GM12874 (cell line): Measurements from ENCODE around the gene WDR1.

Experiments used
- TF ChIP-seq, protein P1 (sequence below): IDR thresholded peaks from 2 replicates; pipeline ENCODE4 v1.5.1; 2011; ENCODE audit warnings: low read depth, mild to moderate bottlenecking, control low read depth, low read length, moderate library complexity; ENCODE audit not compliant: insufficient read depth

The WDR1 gene, protein sequence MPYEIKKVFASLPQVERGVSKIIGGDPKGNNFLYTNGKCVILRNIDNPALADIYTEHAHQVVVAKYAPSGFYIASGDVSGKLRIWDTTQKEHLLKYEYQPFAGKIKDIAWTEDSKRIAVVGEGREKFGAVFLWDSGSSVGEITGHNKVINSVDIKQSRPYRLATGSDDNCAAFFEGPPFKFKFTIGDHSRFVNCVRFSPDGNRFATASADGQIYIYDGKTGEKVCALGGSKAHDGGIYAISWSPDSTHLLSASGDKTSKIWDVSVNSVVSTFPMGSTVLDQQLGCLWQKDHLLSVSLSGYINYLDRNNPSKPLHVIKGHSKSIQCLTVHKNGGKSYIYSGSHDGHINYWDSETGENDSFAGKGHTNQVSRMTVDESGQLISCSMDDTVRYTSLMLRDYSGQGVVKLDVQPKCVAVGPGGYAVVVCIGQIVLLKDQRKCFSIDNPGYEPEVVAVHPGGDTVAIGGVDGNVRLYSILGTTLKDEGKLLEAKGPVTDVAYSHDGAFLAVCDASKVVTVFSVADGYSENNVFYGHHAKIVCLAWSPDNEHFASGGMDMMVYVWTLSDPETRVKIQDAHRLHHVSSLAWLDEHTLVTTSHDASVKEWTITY

DNA sequence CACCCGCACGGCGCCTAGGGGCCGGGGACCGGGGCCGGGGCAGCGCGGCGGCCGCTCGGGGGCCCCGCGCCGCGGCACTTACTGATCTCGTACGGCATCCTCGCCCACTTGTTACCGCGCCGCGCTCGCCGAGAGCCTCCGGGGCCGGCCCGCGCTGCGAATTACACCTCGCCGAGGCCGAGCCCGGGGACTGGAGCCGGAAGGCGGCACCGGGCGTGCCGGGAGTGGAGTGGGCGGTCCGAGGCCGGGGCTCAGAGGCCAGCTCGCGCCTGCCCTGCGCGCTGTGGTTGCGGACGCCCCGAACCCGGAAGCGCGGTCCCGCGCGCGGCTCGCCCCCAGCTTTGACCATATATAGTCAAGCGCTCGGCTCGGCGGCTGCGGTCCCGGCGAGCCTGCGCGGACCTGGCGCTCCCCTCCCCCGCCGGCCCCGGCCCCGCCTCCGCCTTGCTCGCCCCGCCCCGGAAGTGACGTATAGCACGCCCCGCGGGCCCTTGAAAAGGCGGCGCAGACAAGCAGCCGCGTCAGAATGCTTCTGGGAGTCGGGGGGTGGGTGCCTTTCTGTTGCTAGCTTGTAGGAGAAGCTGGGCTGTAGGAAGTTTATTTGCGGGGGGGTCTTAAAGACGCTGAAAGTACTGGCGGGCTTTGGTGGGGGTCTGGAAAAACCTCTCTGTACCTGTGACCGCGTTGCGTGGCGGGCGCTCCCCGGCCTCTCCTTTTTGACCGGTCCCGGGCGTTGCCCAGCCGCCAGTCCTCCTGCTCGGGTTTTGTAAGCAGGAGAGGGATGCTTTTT is at the start of gene WDR1:
Gene WDR1 (minus strand): TSS at position 231 of the 790 bp plus-strand sequence. CDS start 133 bp downstream, at position 98.
- TF ChIP-seq, protein P1, sequence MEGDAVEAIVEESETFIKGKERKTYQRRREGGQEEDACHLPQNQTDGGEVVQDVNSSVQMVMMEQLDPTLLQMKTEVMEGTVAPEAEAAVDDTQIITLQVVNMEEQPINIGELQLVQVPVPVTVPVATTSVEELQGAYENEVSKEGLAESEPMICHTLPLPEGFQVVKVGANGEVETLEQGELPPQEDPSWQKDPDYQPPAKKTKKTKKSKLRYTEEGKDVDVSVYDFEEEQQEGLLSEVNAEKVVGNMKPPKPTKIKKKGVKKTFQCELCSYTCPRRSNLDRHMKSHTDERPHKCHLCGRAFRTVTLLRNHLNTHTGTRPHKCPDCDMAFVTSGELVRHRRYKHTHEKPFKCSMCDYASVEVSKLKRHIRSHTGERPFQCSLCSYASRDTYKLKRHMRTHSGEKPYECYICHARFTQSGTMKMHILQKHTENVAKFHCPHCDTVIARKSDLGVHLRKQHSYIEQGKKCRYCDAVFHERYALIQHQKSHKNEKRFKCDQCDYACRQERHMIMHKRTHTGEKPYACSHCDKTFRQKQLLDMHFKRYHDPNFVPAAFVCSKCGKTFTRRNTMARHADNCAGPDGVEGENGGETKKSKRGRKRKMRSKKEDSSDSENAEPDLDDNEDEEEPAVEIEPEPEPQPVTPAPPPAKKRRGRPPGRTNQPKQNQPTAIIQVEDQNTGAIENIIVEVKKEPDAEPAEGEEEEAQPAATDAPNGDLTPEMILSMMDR: no peak

DNA sequence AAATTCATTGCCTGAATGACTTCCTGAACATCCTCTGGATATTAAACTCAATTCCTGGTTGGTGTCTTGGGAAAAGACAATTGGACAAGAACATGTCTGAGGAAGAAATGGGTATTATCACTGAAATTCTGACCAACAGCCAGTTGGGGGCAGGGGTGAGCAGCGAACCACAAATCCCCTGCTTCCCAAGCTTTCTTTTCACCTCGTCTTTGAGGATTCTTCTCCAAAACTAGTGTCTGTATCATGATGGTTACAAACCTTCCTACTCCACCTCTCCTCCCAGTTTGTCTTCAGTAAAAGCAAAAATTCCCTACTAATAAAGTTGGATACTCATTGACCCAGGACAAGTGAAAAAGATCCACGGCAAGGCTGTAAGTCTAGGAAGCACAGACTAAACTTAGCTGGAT is 48.3 kb upstream of the WDR1 start:
- TF ChIP-seq, protein P1: peak; percentile 61

DNA sequence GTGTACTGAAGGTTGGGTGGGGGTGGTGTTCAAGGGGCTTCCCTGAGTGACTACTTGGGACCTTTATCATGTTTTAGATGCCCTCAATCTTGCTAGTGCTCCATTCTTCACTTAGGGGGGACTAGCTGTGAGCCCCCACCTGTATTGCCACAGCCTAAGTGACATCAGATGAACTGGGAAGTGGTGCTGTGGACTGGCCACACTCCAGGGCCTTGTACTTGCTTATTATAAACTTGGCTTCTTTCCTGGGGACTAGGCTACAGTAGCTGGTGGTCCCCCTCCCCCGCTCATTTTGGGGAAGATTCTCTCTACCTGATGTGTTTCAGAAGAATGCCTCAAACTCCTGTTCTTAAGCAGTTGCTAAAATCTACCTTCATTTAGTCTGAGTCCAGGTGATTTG is 46.7 kb upstream of the WDR1 start:
- TF ChIP-seq, protein P1: no peak

DNA sequence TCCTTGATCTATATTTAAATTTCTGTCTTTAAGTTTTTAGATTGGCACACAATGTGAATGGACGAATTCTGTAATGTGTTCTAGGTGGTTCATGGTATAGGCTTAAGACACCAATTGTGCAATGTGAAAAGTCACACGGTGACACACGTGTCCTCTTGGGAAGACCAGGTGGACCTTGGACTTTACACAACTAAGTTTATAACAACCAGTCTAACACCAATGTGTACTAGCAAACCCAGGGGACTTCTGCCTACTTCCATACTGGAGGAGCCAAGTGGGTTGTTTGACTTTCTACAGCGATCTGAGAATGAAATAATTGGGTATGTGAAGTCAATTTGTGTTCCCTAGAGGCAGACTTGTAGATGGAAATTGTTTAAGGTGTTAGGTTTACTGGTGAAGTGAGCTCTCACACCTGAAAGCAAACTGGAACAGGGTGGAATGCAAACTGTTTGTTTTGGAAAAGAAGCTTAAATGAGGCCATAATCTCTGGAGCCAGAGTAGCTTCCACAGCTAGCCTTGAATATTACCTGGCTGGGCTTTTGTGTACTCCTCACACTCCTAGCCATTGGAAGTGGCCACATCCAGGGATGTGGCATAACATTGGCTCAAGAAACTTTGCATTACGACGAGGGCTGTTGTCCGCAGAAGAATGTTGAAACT is 45.9 kb upstream of the WDR1 start:
- TF ChIP-seq, protein P1: no peak

DNA sequence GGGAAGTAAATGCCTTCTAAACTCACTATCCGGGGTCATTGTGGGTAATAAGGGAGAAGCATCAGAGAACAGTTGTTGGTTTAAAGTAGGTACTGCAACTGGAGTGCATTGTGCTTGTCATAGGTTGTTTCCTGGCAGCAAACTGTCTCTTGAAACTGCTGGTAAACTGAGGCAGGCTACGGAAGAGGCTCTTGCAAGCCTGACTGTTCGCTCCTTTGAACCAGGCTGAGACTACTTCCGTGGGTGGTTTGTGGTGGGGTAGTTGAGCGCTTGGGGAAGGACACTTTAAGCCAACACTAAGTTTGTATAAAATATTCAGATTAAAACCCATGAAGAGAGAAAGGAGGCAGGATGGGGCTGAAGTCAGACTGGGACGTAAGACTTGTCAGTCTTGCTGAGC is 45.2 kb upstream of the WDR1 start:
- TF ChIP-seq, protein P1: no peak

DNA sequence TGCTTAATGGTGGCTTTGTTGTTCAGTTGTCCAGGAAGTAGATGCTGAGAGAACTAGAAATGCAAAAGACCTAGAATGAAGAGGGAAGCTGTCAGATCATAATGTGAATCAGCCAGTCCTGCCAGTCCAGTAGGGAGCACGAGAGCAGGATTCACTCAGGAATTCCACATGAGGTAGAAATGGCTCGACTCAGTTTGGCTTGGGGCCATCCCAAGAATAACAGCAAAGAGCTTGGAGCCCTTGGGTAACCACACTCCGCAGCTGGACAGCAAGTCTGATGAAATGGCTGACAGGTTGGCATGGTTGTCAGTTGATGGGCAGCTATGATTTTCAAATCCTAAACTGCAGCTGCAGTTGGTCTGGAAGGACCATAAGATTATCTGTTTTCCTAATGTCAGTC is 44.5 kb upstream of the WDR1 start:
- TF ChIP-seq, protein P1: no peak
